Measurements from ENCODE around the gene CACNA1H.
"Not testable (repeated sequence)": the region's sequence is repeated elsewhere in the genome, so short reads cannot be mapped to it uniquely, and the experiment has no call there.

CACNA1H gene

GRCh38 chr16:1174477-1175357 is 21.8 kb downstream of the CACNA1H start:
- DNase-seq (ENCODE audit: low read depth in 2 of 2), result no peak

GRCh38 chr16:1175566-1176279 is 22.8 kb downstream of the CACNA1H start:
- no peak for DNase-seq (ENCODE audit: low read depth in 2 of 2)

DNA sequence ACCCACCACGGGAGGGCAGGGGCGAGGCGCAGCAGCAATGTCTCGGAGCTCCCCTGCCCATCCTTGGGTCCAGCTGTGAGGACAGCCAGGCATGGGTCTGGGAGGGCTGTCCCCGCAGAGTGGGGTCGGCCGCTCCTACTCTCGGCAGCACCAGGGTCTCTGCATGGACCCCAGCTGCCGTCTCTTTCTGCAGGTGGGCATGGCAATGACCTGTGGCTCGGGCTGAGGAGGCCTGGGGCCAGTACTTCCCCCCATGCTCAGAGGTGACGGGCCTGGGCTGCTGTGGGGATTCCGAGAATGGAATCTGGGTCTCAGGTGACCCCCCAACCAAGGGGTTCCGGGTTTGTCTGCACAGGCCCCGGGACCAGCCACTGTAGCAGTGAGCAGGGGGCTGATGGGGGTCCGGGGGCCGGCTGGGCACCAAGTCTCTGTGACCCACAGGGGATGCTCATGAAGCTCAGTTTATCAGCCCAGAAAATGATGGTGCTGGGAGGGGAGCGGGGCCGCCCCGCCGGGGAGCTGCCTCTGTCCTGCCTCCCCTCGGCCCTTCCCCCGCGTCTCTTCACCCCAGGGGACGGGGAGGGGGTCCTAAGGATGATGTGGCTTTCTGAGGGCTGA is 23.5 kb downstream of the CACNA1H start:
- DNase-seq (ENCODE audit: low read depth in 2 of 2), result no peak

DNA sequence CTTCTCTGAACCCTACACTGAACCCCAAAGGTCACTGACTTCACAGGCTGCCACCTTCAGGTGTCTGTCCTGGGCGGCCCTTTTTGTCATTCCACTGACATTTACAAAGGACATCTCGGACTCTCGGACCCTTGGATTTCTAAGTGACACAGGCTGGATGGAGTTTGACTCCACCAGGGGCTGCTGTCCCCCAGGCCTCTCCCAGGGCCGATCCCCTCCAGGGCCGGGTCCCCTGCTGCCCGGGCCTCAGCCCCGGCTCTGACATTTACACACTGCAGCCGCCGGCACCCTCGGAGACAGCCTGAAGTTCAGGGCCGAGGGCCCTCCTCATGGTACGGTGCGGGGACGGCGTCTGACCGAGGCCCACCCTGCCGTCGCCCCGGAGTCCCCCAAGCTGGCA is 24.1 kb downstream of the CACNA1H start:
- DNase-seq (ENCODE audit: low read depth in 2 of 2), result no peak

GRCh38 chr16:1177750-1178149 is 24.8 kb downstream of the CACNA1H start:
- no peak for DNase-seq (ENCODE audit: low read depth in 2 of 2)

- no peak for DNase-seq (ENCODE audit: low read depth in 2 of 2)
Measured at GRCh38 chr16:1178295-1178910, 25.5 kb downstream of the CACNA1H start.

GRCh38 chr16:1180549-1181403 is 27.9 kb downstream of the CACNA1H start:
- DNase-seq (ENCODE audit: low read depth in 2 of 2), result no peak

DNA sequence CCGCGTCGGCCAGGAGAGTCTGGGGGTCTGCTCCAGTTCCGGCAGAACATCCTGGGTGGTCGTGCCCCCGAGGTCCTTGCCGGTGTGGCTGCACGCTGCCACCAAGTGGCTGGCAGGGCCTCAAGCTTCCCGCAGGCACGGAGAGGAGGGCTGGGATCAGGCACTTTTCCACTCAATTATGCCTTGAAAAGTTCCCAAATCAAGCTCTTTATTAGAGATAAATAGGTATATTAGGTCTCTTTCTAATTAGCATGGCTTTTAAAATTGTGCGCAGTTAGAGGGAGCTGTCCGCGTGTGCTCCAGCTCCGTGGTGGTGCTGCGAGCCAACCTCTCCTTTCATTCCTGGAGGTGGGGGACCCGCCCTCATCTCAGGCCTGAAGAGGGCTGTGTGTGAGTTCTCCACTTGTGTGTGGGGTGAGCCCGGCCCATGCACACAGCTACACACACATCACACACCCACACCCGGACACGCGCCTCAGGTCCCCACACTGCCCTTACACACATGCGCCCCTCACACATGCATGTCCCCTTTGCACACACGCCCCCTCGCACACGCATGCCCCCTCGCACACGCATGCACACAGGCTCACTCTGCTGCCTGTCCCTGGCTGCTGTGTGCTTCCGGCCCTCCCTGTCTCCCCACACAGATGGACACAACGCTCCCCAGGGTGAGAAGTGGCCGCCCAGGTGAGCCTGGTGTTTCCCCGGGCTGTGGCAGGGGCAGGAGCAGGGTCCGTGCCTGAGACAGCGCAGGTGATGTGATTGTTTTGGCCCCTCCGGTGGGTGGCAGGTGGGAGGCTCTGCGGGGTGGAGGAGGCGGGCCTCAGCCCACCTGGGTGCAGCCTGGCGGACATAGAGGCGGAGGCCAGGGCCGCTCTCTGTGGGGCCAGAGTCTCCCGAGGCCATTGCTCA is 28.8 kb downstream of the CACNA1H start:
- DNase-seq (ENCODE audit: low read depth in 2 of 2), result no peak

DNA sequence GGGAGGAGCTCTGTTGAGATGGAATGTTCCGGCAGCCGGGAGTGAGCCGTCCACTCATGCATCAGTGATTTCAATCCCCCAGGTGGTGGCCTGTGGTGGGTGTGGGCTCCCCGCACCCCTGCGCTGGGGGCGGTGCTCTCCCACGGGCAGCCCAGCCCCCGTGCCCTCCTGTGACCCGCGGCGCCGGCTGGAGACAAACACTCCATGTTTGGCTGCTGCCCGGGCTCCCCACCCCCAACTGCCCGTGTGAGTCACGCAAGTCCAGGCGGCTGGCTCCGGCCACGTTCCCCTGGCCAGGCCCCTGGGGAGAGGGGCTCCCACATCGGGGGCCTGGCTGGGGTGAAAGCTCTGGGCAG is 29.4 kb downstream of the CACNA1H start:
- no peak for DNase-seq (ENCODE audit: low read depth in 2 of 2)

DNA sequence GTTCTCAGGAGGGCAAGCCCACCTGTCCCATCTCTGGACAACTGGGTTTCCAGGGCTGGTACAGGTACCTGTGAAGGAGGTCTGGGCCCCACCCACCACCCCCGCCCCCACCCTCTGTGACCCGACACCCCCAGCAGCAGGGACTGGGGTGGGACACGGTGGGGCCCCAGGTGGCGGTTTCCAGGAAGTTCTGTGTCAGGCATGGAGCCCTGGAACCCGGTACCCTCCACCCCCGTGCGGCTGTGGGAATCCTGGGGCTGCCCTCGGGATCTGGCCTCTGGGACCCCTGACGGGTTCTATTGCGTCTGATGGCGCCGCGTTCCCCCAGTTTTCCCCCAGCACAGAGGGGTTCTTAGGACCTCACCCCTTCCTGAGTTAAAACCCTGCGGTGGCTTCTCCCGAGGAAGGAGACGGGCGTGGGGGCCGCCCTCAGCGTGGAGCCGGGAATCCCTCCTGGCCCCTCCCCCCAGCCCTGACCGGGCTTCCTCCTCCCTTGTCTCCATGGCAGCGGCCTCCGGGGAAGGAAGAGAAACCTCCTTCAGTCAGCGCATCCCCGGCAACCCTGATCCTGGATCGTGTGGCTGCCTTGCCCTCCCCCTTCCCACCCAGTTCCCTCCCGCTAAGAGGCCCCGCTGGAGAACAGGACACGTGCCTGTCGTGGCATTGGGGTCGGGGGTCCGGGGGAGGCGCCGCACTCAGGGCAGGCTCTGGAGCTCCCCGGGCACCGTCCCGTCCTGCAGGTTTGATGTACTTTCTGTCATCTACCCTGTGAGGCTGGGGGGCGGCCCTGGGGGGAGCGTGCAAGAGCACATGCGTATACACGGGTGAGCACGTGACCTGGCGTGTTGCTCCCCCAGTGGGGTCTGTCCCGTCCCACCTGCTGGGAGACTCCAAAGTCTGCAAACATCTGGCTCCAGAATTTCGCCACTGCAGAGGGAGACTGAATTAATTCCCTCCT is 30.3 kb downstream of the CACNA1H start:
- no peak for DNase-seq (ENCODE audit: low read depth in 2 of 2)

DNA sequence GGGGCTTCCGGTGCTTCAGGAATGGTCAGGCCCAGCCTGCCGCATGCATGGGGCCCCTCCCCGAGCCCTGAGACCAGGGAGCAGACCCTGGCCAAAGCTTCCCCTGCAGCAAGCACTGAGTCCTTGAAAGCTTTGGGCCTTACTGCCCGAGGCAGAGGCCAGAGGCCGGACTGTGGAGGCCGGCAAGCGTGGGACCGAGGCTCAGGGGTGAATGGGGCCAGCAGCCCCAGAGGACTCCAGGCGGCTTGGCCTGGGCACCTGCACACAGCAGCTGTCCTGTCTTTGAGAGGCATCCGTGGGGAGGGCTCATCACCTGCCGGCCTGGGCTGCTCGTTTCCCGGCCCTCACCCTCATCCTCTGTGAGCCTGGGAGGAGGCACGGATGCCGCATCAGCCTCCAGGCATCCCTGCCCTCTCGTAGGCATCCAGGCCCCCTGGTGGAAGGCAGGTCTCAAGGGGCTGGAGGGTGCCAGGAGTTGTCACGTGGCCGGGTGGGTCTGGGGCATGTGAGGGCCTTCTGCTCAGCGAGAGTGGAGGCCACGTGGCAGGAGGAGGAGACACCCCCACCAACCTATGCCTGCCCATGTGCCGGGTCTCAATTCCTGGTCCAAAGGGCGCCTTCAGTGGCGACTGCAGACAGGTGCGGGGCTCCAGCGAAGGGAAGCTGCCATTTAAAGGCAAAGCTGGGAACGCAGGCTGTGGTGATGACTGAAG is 31.4 kb downstream of the CACNA1H start:
- no peak for DNase-seq (ENCODE audit: low read depth in 2 of 2)

DNA sequence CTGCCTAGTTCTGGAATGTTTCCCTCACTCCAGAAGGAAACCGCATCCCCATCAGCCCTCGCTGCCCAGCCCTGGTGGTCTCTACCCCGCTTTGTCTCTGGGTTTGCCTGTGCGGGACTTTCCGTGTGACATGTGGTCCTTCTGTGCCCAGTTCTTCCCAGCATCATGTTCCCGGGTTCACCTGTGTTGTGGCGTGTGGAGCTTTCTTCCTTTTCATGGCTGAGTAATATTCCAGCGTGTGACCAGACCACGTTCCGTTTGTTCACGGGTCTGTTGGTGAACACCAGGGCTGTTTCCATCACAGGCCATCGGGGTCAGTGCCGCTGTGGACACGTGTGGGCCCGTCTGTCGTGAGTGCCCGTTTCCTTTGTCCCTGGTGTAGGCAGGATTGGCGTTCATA is 32.1 kb downstream of the CACNA1H start:
- no peak for DNase-seq (ENCODE audit: low read depth in 2 of 2)

DNA sequence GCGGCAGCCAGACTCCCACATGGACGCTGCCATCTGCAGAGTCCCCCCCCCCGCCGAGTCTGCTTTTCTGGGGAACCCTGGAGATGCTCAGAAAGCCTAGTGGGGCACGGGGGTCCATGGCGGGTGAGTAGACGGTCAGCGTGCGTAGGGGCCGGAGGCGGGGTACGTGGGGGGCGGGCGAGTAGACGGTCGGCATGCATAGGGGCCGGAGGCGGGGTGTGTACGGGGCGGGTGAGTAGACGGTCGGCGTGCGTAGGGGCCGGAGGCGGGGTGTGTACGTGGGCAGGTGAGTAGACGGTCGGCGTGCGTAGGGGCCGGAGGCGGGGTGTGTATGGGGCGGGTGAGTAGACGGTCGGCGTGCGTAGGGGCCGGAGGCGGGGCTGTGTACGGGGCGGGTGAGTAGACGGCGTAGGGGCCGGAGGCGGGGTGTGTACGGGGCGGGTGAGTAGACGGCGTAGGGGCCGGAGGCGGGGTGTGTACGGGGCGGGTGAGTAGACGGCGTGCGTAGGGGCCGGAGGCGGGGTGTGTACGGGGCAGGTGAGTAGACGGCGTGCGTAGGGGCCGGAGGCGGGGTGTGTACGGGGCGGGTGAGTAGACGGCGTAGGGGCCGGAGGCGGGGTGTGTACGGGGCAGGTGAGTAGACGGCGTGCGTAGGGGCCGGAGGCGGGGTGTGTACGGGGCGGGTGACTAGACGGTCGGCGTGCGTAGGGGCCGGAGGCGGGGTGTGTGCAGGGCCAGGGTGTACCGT is 32.7 kb downstream of the CACNA1H start:
- not testable (repeated sequence) for DNase-seq (ENCODE audit: low read depth in 2 of 2)

DNA sequence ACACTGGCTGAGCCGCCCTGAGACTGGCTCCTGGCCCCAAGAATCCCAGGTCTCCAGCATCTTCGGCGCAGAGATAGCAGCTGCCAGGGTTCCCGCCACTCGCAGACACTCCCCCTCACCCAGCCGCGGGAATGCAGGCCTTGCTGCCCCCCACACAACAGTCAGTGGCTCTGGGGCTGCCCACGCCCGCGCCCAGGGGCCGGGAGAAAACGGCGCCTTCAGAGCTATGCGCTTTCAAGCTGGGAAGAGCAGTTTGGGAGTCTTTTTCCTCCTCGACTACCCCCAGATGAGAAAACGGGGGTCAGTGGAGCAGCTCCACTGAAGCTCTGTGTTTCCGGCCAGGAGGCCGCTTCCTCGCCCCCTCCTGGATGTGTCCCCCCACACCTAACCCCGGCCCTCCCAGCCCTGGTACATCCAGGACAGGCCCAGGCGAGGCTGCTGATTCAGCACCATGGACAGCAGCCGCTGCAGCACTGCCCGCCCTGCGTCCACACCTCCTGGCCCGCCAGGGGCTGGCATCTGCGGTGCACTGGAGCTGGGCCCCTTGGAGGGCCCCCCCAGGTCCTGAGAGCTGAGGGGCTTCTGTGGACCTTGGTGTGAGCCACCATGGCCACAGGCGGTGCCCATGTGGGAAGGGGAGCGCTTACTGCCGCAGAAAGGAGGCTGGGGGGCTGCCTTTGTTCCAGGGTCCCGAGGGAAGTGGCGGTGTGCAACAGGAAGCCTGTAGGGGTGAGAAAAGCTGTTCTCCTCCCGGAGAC is 35.7 kb downstream of the CACNA1H start:
- DNase-seq (ENCODE audit: low read depth in 2 of 2), result no peak

- DNase-seq (ENCODE audit: low read depth in 2 of 2), result no peak
Measured at GRCh38 chr16:1189455-1189854, 36.5 kb downstream of the CACNA1H start.

DNA sequence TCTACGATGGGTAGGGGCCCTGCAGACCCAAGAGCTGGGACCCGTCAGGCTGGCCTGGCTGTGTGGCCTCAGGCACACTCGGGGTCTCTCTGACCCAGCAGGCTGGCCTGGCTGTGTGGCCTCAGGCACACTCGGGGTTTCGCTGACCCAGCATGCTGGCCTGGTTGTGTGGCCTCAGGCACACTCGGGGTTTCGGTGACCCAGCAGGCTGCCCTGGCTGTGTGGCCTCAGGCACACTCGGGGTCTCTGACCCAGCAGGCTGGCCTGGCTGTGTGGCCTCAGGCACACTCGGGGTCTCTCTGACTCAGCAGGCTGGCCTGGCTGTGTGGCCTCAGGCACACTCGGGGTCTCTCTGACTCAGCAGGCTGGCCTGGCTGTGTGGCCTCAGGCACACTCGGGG is 37.9 kb downstream of the CACNA1H start:
- DNase-seq (ENCODE audit: low read depth in 2 of 2), result not testable (repeated sequence)

Measured in stimulated activated CD8-positive, alpha-beta memory T cell treated with anti-CD3 and anti-CD28 coated beads, Interleukin-7, amount 100 ng/mL, for 4 hours (primary cell).